ENCODE results near the gene KCNH2.

Gene KCNH2

DNA sequence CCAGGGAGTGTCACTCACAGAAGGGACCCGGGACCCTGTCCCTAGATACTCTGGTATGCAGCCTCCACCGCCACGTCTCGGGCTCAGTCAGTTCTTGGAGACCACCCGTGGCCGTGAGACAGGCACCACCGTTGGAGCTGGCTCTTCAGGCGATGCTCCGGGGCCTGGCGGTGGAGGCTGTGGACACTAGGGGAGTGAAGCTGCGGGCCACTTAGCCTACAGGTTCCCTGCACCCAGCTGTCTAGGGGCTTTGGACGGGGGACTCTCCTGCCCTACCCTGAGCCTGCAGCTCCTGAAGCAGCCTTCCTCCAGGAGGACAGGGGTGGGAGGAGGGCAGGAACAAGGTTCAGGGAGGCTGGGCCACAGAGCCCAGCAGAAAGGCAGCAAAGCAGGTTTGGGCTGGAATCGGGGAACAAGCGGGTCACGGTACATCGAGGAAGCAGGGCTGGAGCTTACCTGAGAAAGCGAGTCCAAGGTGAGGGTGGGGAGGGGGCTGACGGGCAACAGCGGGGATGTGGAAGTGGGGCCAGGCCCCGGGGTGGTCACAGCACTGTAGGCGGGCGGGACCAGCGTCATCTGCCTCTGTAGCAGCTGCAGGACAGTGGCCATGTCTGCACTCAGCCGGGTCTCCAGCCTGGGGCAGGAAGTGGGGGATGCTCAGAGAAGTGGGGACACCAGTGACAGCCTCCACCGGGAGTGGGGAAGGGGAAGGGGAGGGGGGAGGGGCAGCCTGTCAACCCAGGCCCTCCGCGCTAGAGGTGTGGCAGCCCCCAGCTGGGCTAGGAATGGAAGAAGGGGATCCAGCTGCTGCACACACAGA, 31.5 kb downstream of the KCNH2 start:
- H3K4me3 ChIP-seq (ENCODE audit: low read depth, low read length): no peak overlapping the region
- no peak for TF ChIP-seq ZNF610 (tag by site-specific recombination; IDR thresholded peaks at IDR 0.05; ENCODE audit: borderline replicate concordance)
- TF ChIP-seq ZNF76 (tag by site-specific recombination; IDR thresholded peaks at IDR 0.05; ENCODE audit: borderline replicate concordance, low read depth): no peak
- TF ChIP-seq ZNF366 (tag by site-specific recombination; conservative IDR thresholded peaks at IDR 0.05): no peak
- TF ChIP-seq, protein P1, sequence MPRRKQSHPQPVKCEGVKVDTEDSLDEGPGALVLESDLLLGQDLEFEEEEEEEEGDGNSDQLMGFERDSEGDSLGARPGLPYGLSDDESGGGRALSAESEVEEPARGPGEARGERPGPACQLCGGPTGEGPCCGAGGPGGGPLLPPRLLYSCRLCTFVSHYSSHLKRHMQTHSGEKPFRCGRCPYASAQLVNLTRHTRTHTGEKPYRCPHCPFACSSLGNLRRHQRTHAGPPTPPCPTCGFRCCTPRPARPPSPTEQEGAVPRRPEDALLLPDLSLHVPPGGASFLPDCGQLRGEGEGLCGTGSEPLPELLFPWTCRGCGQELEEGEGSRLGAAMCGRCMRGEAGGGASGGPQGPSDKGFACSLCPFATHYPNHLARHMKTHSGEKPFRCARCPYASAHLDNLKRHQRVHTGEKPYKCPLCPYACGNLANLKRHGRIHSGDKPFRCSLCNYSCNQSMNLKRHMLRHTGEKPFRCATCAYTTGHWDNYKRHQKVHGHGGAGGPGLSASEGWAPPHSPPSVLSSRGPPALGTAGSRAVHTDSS (tag by site-specific recombination; IDR thresholded peaks at IDR 0.05): no peak
- TF ChIP-seq ZNF24 (tag by site-specific recombination; IDR thresholded peaks at IDR 0.05): no peak
- no peak for TF ChIP-seq ZEB2 (tag by site-specific recombination; IDR thresholded peaks at IDR 0.05)
- no peak for TF ChIP-seq ZBTB21 (tag by site-specific recombination; IDR thresholded peaks at IDR 0.05)
- no peak for TF ChIP-seq ZNF521 (tag by site-specific recombination; IDR thresholded peaks at IDR 0.05)
- TF ChIP-seq ZNF571 (tag by site-specific recombination; IDR thresholded peaks at IDR 0.05): no peak
- no peak for TF ChIP-seq GFI1B (tag by site-specific recombination; IDR thresholded peaks at IDR 0.05)
- TF ChIP-seq ZNF114 (tag by site-specific recombination; IDR thresholded peaks at IDR 0.05): no peak
- TF ChIP-seq, protein P2, sequence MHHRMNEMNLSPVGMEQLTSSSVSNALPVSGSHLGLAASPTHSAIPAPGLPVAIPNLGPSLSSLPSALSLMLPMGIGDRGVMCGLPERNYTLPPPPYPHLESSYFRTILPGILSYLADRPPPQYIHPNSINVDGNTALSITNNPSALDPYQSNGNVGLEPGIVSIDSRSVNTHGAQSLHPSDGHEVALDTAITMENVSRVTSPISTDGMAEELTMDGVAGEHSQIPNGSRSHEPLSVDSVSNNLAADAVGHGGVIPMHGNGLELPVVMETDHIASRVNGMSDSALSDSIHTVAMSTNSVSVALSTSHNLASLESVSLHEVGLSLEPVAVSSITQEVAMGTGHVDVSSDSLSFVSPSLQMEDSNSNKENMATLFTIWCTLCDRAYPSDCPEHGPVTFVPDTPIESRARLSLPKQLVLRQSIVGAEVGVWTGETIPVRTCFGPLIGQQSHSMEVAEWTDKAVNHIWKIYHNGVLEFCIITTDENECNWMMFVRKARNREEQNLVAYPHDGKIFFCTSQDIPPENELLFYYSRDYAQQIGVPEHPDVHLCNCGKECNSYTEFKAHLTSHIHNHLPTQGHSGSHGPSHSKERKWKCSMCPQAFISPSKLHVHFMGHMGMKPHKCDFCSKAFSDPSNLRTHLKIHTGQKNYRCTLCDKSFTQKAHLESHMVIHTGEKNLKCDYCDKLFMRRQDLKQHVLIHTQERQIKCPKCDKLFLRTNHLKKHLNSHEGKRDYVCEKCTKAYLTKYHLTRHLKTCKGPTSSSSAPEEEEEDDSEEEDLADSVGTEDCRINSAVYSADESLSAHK (tag by site-specific recombination; IDR thresholded peaks at IDR 0.05): no peak
- TF ChIP-seq, protein P3, sequence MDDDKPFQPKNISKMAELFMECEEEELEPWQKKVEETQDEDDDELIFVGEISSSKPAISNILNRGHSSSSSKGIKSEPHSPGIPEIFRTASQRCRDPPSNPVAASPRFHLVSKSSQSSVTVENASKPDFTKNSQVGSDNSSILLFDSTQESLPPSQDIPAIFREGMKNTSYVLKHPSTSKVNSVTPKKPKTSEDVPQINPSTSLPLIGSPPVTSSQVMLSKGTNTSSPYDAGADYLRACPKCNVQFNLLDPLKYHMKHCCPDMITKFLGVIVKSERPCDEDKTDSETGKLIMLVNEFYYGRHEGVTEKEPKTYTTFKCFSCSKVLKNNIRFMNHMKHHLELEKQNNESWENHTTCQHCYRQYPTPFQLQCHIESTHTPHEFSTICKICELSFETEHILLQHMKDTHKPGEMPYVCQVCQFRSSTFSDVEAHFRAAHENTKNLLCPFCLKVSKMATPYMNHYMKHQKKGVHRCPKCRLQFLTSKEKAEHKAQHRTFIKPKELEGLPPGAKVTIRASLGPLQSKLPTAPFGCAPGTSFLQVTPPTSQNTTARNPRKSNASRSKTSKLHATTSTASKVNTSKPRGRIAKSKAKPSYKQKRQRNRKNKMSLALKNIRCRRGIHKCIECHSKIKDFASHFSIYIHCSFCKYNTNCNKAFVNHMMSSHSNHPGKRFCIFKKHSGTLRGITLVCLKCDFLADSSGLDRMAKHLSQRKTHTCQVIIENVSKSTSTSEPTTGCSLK (tag by site-specific recombination; IDR thresholded peaks at IDR 0.05): no peak
- no peaks in the 10 kb centered on the region for H3K4me1 ChIP-seq (ENCODE audit: control insufficient read depth, insufficient read depth, low read length)
- CTCF ChIA-PET: interaction anchor here (0.5 to 0.6 kb wide), 2 partner anchors 16 to 215 kb away, joined by 3 read pairs; no protein-coding TSS in a partner anchor
- no peaks in the 10 kb centered on the region for H3K9me3 ChIP-seq (ENCODE audit: control insufficient read depth, insufficient read depth, low read depth, low read length)
- POLR2A ChIA-PET: no interaction called here
- peaks cover 0 to 5% of the 10 kb centered on the region in 2 experiments; a peak in 1 of 3 replicates for H3K36me3 ChIP-seq (ENCODE audit: control insufficient read depth in 2 of 2, insufficient read depth in 1 of 2, low read length in 2 of 2)
- no peak overlapping the region for H3K27ac ChIP-seq (ENCODE audit: extremely low read depth, low read depth, low read length)

DNA sequence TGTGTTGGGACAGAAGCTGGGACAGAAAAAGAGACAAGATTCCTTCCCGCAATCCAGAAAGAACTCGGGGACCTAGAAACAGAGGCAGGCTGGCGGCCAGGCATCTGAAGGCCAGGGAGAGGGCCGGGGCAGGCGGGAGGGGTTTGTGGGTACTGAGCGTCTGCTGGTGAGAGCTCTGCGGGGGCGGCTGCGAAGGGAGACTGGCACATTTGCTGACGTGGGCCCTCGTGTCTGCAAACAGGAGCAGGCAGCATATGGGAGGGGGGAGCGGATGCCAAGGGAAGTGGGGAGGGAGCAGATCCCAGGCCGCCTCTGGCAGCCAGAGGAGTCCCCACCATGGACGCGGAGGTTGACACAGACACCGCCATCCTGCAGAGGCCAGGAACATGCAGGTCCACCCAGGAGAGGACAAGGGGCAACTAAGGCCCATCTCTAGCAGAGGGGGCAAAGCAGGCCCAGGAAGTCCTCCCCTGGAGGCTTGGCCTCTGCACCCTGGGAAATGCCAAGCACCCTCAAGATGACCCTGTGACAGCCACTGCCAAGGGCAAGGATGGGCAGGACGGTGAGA, 32.2 kb downstream of the KCNH2 start:
- CTCF ChIA-PET: interaction anchor here (0.7 kb wide), 1 partner anchor 72 kb away, joined by 3 read pairs; no protein-coding TSS in a partner anchor
- Histone ChIP-seq H3K4me1 (ENCODE audit: control insufficient read depth, insufficient read depth, low read length) (no peaks in the 10 kb centered on the region), H3K9me3 (ENCODE audit: control insufficient read depth, insufficient read depth, low read depth, low read length) (no peaks in the 10 kb centered on the region), H3K27ac (ENCODE audit: extremely low read depth, low read depth, low read length) (no peak overlapping the region), H3K36me3 (ENCODE audit: control insufficient read depth in 2 of 2, insufficient read depth in 1 of 2, low read length in 2 of 2) (peaks cover 0 to 2% of the 10 kb centered on the region in 2 experiments; a peak in 1 of 3 replicates), H3K4me3 (ENCODE audit: low read depth, low read length) (no peak overlapping the region)
- TF ChIP-seq ZFHX2 (tag by site-specific recombination; conservative IDR thresholded peaks at IDR 0.05): peak; percentile 18; the same call in 1 of the 2 replicates
- TF ChIP-seq, protein P4, sequence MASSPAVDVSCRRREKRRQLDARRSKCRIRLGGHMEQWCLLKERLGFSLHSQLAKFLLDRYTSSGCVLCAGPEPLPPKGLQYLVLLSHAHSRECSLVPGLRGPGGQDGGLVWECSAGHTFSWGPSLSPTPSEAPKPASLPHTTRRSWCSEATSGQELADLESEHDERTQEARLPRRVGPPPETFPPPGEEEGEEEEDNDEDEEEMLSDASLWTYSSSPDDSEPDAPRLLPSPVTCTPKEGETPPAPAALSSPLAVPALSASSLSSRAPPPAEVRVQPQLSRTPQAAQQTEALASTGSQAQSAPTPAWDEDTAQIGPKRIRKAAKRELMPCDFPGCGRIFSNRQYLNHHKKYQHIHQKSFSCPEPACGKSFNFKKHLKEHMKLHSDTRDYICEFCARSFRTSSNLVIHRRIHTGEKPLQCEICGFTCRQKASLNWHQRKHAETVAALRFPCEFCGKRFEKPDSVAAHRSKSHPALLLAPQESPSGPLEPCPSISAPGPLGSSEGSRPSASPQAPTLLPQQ (tag by site-specific recombination; IDR thresholded peaks at IDR 0.05): no peak
- TF ChIP-seq, protein P5, sequence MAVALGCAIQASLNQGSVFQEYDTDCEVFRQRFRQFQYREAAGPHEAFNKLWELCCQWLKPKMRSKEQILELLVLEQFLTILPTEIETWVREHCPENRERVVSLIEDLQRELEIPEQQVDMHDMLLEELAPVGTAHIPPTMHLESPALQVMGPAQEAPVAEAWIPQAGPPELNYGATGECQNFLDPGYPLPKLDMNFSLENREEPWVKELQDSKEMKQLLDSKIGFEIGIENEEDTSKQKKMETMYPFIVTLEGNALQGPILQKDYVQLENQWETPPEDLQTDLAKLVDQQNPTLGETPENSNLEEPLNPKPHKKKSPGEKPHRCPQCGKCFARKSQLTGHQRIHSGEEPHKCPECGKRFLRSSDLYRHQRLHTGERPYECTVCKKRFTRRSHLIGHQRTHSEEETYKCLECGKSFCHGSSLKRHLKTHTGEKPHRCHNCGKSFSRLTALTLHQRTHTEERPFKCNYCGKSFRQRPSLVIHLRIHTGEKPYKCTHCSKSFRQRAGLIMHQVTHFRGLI (tag by site-specific recombination; IDR thresholded peaks at IDR 0.05): 0 out of 2 replicates have a peak, but pooled peaks have one; percentile 17
- POLR2A ChIA-PET: no interaction called here

Data from HEK293 (cell line).